Neural cell (in vitro differentiated cells): ENCODE measurements around the gene DIP2C. TPM values are rescaled to one million over a fixed set of nuclear protein-coding genes. Genes with fewer than 3 reads are reported as not detected.

Experiments used
- H2AFZ ChIP-seq: fragments of 200-600, 300-800 bp; sonication (generic), shearing (Covaris generic); 2 replicates; pipeline ENCODE4 v1.6.0; 2014; ENCODE audit warnings: low read depth, mild to moderate bottlenecking, antibody characterized with exemption, low read length, moderate library complexity
- H3F3A ChIP-seq: fragments of 200-600 bp; shearing (Covaris generic); 2 replicates; pipeline ENCODE4 v1.6.1; 2016; ENCODE audit warnings: mild to moderate bottlenecking, moderate library complexity, mixed read lengths, antibody characterized with exemption, low read length; ENCODE audit not compliant: insufficient read depth, poor library complexity, severe bottlenecking
- H3K27ac ChIP-seq: fragments of 200-600, 300-800 bp; sonication (generic), shearing (Covaris generic); 2 replicates; pipeline ENCODE4 v1.5.1; 2014; ENCODE audit warnings: mild to moderate bottlenecking, low read length, moderate library complexity
- H3K27me3 ChIP-seq: fragments of 300-800, 200-600 bp; sonication (generic), shearing (Covaris generic); 2 replicates; pipeline ENCODE4 v1.6.0; 2014; ENCODE audit warnings: mild to moderate bottlenecking, low read depth, low read length, moderate library complexity; ENCODE audit not compliant: insufficient read depth
- H3K36me3 ChIP-seq: fragments of 300-800, 200-600 bp; sonication (generic), shearing (Covaris generic); 2 replicates; pipeline ENCODE4 v1.5.1; 2014; ENCODE audit warnings: mild to moderate bottlenecking, antibody characterized with exemption, low read length, moderate library complexity; ENCODE audit not compliant: insufficient read depth
- H3K4me2 ChIP-seq: fragments of 300-800, 200-600 bp; sonication (generic), shearing (Covaris generic); 2 replicates; pipeline ENCODE4 v1.6.0; 2014; ENCODE audit warnings: mild to moderate bottlenecking, low read length
- H3K4me3 ChIP-seq: fragments of 300-800, 200-600 bp; sonication (generic), shearing (Covaris generic); 2 replicates; pipeline ENCODE4 v1.5.1; 2014; ENCODE audit warnings: mild to moderate bottlenecking, low read length, moderate library complexity
- H3K79me2 ChIP-seq: fragments of 200-600 bp; shearing (Covaris generic); replicated peaks from 2 replicates; pipeline ENCODE4 v1.6.0; 2014; ENCODE audit warnings: mild to moderate bottlenecking, low read length, moderate library complexity; ENCODE audit not compliant: insufficient read depth
- H3K9ac ChIP-seq: fragments of 300-800, 200-600 bp; sonication (generic), shearing (Covaris generic); 2 replicates; pipeline ENCODE4 v1.6.1; 2016; ENCODE audit warnings: mild to moderate bottlenecking, low read length, mixed read lengths
- H3K9me2 ChIP-seq: fragments of 200-600 bp; shearing (Covaris generic); 2 replicates; pipeline ENCODE4 v1.6.1; 2016; ENCODE audit warnings: mild to moderate bottlenecking, low read length, mixed read lengths; ENCODE audit not compliant: insufficient read depth
- H3K9me3 ChIP-seq: fragments of 200-600, 300-800 bp; sonication (generic), shearing (Covaris generic); 2 replicates; pipeline ENCODE4 v1.6.1; 2016; ENCODE audit warnings: mild to moderate bottlenecking, mixed run types, low read length, moderate library complexity, mixed read lengths
- H4K20me1 ChIP-seq: fragments of 200-600 bp; shearing (Covaris generic); 2 replicates; pipeline ENCODE4 v1.6.1; 2016; ENCODE audit warnings: mild to moderate bottlenecking, mixed run types; ENCODE audit not compliant: insufficient read depth
- CTCF ChIP-seq: fragments of 450-650 bp; IDR thresholded peaks from 2 replicates; pipeline ENCODE4 v1.5.1; 2014; ENCODE audit warnings: antibody characterized with exemption, mild to moderate bottlenecking, moderate library complexity; ENCODE audit not compliant: poor library complexity, severe bottlenecking
- EP300 ChIP-seq: fragments of 450-650 bp; conservative IDR thresholded peaks from 2 replicates; pipeline ENCODE4 v1.6.1; 2014; ENCODE audit warnings: antibody characterized with exemption, mild to moderate bottlenecking, moderate library complexity; ENCODE audit not compliant: poor library complexity, severe bottlenecking
- EZH2 ChIP-seq: fragments of 200-600, 300-800 bp; shearing (Covaris generic), sonication (generic); IDR thresholded peaks from 2 replicates; pipeline ENCODE4 v1.6.1; 2014; ENCODE audit warnings: antibody characterized with exemption, low read length, borderline replicate concordance, mild to moderate bottlenecking; ENCODE audit not compliant: insufficient read depth, poor library complexity, severe bottlenecking
- MXI1 ChIP-seq: fragments of 450-650 bp; conservative IDR thresholded peaks from 2 replicates; pipeline ENCODE4 v1.6.1; 2014; ENCODE audit warnings: antibody characterized with exemption, mild to moderate bottlenecking; ENCODE audit not compliant: poor library complexity, severe bottlenecking
- POLR2AphosphoS5 ChIP-seq: IDR thresholded peaks from 2 replicates; pipeline ENCODE4 v1.6.1; 2012
- RAD21 ChIP-seq: fragments of 450-650 bp; conservative IDR thresholded peaks from 2 replicates; pipeline ENCODE4 v1.6.1; 2014; ENCODE audit warnings: antibody characterized with exemption, mild to moderate bottlenecking, moderate library complexity
- REST ChIP-seq: IDR thresholded peaks from 2 replicates; pipeline ENCODE4 v1.6.1; 2012; ENCODE audit warnings: borderline replicate concordance
- SMC3 ChIP-seq: fragments of 450-650 bp; conservative IDR thresholded peaks from 2 replicates; pipeline ENCODE4 v1.6.1; 2014; ENCODE audit warnings: antibody characterized with exemption, mild to moderate bottlenecking, moderate library complexity; ENCODE audit not compliant: poor library complexity
- TAF1 ChIP-seq: IDR thresholded peaks from 2 replicates; pipeline ENCODE4 v1.6.1; 2012; ENCODE audit warnings: low read depth
- polyA plus RNA-seq: library from polyadenylated mRNA; depleted of rRNA; stranded (reverse); fragments of >200 nt; gene quantifications from 2 replicates; pipeline ENCODE4 v1.2.3, GENCODE V29; 2014

DIP2C gene
- polyA plus RNA-seq, 1 donor from 2014 or later = 24.1 TPM

GRCh38 chr10:665579-666091 lies 23.8 kb downstream of the DIP2C start:
- Histone ChIP-seq H2AFZ (no peak overlapping the region), H3K27me3 (no peaks in the 10 kb centered on the region), H3K79me2 (peaks cover 80% of the 10 kb centered on the region), H3K9me3 (no peaks in the 10 kb centered on the region), H3F3A (no peaks in the 10 kb centered on the region), H4K20me1 (peaks cover 15% of the 10 kb centered on the region), H3K4me3 (no peak overlapping the region), H3K4me2 (no peak overlapping the region), H3K9me2 (no peaks in the 10 kb centered on the region), H3K27ac (no peak overlapping the region), H3K36me3 (no peaks in the 10 kb centered on the region), H3K9ac (no peak overlapping the region)
- TF ChIP-seq CTCF (no peak), TAF1 (no peak), MXI1 (no peak), POLR2AphosphoS5 (no peak), SMC3 (no peak), EP300 (no peak), EZH2 (no peak), REST (no peak), RAD21 (no peak)

GRCh38 chr10:664893-665292 lies 24.6 kb downstream of the DIP2C start:
- Histone ChIP-seq H3K9me3 (no peaks in the 10 kb centered on the region), H3K79me2 (peaks cover 77% of the 10 kb centered on the region), H3K27me3 (no peaks in the 10 kb centered on the region), H3K9me2 (no peaks in the 10 kb centered on the region), H3K4me3 (no peak overlapping the region), H2AFZ (no peak overlapping the region), H3F3A (no peaks in the 10 kb centered on the region), H3K27ac (no peak overlapping the region), H4K20me1 (peaks cover 15% of the 10 kb centered on the region), H3K36me3 (no peaks in the 10 kb centered on the region), H3K4me2 (no peak overlapping the region), H3K9ac (no peak overlapping the region)
- no peak for TF ChIP-seq MXI1
- TF ChIP-seq CTCF = no peak
- TF ChIP-seq REST = no peak
- no peak for TF ChIP-seq RAD21
- no peak for TF ChIP-seq EP300
- TF ChIP-seq TAF1 = no peak
- no peak for TF ChIP-seq SMC3
- TF ChIP-seq POLR2AphosphoS5 = no peak
- TF ChIP-seq EZH2 = no peak
